ENCODE measurements around the gene CA10. TPM values are rescaled to one million over a fixed set of nuclear protein-coding genes. Genes with fewer than 3 reads are reported as not detected.

CA10 gene
- polyA plus RNA-seq, 1 donor (not counting 4 experiments of a cell fraction or from before 2014, with no cell fraction given), result 2.9 TPM

DNA sequence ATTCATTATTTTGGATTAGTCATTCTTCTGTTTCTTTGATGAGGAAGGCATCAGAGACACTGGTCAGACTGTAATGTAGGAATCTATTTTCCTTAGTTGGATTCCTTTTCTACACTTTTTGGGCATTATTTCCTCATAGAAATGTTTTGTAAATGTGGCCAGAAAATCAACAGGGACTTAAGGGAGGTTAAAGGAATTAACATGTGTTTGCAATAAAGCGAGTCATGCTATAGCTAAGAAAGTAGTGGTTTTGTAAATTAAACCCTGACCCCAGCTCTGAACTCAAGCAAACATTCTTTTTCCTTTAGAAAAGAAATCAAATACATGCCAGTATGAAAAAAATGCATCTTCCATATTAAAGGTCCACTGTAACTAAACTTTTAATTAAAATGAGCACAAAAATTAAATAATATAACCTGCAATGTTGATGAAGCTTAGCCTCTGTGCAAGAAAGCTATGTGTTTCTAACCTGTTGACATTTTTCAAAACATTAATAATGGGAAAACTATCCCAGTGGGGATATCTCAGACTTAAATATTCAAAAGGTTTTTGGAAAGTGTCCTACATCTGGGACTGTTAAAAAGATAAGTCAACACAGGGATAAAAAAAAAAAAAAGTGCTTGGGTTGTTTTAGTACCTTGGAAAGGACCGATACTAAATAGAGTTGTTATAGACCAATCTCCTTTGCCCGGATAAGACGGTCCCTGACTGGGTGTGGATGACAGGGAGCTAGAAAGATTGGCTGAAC, 428.0 kb downstream of the CA10 start:
- Histone ChIP-seq H3K36me3 (ENCODE audit: control insufficient read depth in 2 of 2, extremely low read depth in 1 of 2, insufficient read depth in 2 of 2, low read length in 2 of 2) (no peaks in the 10 kb centered on the region), H4K20me1 (ENCODE audit: control insufficient read depth, extremely low read depth, insufficient read depth, low read length) (no peaks in the 10 kb centered on the region), H3K9me1 (ENCODE audit: control insufficient read depth, extremely low read depth, insufficient read depth, low read length) (no peaks in the 10 kb centered on the region), H3K79me2 (ENCODE audit: control insufficient read depth, insufficient read depth, low read length) (no peaks in the 10 kb centered on the region), H3K4me2 (ENCODE audit: control insufficient read depth, extremely low read depth, insufficient read depth, low read depth, low read length) (no peak overlapping the region), H3K27ac (ENCODE audit: control insufficient read depth, insufficient read depth, low read length) (no peak overlapping the region), H3K9ac (ENCODE audit: control insufficient read depth, extremely low read depth, insufficient read depth, low read length) (no peak overlapping the region), H3K27me3 (ENCODE audit: control insufficient read depth, extremely low read depth, insufficient read depth, low read length) (no peaks in the 10 kb centered on the region), H3K4me3 (ENCODE audit: control insufficient read depth in 2 of 3, extremely low read depth in 1 of 3, insufficient read depth in 2 of 3, low read depth in 1 of 3, low read length in 3 of 3) (no peak overlapping the region), H3K9me3 (ENCODE audit: control insufficient read depth, low read depth, low read length) (no peaks in the 10 kb centered on the region), H3K4me1 (ENCODE audit: control insufficient read depth, extremely low read depth, insufficient read depth, low read length) (no peaks in the 10 kb centered on the region), H2AFZ (ENCODE audit: control insufficient read depth, low read length) (no peak overlapping the region)
- FAIRE-seq (no peak), DNase-seq (ENCODE audit: low read depth, low spot score) (no peak)
- dilution Hi-C loops (cut with MboI; ENCODE audit: extremely low pct_ligation_motif_present, low sequenced_read_pairs), result no loop called here
- TF ChIP-seq EZH2 (IDR thresholded peaks at IDR 0.05; ENCODE audit: low read length), result no peak
- TF ChIP-seq, protein P1, sequence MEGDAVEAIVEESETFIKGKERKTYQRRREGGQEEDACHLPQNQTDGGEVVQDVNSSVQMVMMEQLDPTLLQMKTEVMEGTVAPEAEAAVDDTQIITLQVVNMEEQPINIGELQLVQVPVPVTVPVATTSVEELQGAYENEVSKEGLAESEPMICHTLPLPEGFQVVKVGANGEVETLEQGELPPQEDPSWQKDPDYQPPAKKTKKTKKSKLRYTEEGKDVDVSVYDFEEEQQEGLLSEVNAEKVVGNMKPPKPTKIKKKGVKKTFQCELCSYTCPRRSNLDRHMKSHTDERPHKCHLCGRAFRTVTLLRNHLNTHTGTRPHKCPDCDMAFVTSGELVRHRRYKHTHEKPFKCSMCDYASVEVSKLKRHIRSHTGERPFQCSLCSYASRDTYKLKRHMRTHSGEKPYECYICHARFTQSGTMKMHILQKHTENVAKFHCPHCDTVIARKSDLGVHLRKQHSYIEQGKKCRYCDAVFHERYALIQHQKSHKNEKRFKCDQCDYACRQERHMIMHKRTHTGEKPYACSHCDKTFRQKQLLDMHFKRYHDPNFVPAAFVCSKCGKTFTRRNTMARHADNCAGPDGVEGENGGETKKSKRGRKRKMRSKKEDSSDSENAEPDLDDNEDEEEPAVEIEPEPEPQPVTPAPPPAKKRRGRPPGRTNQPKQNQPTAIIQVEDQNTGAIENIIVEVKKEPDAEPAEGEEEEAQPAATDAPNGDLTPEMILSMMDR (optimal IDR thresholded peaks at IDR 0.05 in 1 of 3, IDR thresholded peaks at IDR 0.05 in 1 of 3, conservative IDR thresholded peaks at IDR 0.05 in 1 of 3; ENCODE audit: extremely low read depth in 1 of 3, insufficient read depth in 2 of 3, low read length in 3 of 3), result no peak

DNA sequence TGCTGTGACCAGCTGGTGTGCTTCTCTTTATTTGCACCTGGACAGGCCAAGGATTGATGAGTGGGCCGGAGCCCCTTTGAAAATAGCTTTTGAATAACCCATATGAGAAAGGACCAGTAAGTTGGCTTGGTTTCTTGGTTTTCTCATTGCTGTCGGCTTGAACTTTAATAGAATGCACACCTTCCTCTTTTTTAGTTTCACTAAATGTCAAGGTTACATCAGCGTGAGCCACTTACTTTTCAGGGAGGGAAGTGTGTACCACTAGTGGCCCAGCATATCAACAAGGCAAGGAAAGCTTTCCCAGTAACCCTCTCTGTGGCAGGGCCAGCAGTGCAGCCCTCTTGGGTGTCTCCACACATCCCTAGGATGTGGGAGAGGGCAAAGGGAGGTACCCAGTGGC, 433.3 kb downstream of the CA10 start:
- DNase-seq (ENCODE audit: low read depth, low spot score) (no peak), FAIRE-seq (no peak)
- H2AFZ ChIP-seq (ENCODE audit: control insufficient read depth, low read length), result no peak overlapping the region
- no peaks in the 10 kb centered on the region for H3K4me1 ChIP-seq (ENCODE audit: control insufficient read depth, extremely low read depth, insufficient read depth, low read length)
- H4K20me1 ChIP-seq (ENCODE audit: control insufficient read depth, extremely low read depth, insufficient read depth, low read length), result no peaks in the 10 kb centered on the region
- no peaks in the 10 kb centered on the region for H3K79me2 ChIP-seq (ENCODE audit: control insufficient read depth, insufficient read depth, low read length)
- no peak overlapping the region for H3K27ac ChIP-seq (ENCODE audit: control insufficient read depth, insufficient read depth, low read length)
- dilution Hi-C loops (cut with MboI; ENCODE audit: extremely low pct_ligation_motif_present, low sequenced_read_pairs), result no loop called here
- H3K4me3 ChIP-seq (ENCODE audit: control insufficient read depth in 2 of 3, extremely low read depth in 1 of 3, insufficient read depth in 2 of 3, low read depth in 1 of 3, low read length in 3 of 3), result no peak overlapping the region
- H3K9me1 ChIP-seq (ENCODE audit: control insufficient read depth, extremely low read depth, insufficient read depth, low read length), result no peaks in the 10 kb centered on the region
- H3K27me3 ChIP-seq (ENCODE audit: control insufficient read depth, extremely low read depth, insufficient read depth, low read length), result no peaks in the 10 kb centered on the region
- H3K36me3 ChIP-seq (ENCODE audit: control insufficient read depth in 2 of 2, extremely low read depth in 1 of 2, insufficient read depth in 2 of 2, low read length in 2 of 2), result no peaks in the 10 kb centered on the region
- H3K9me3 ChIP-seq (ENCODE audit: control insufficient read depth, low read depth, low read length), result no peaks in the 10 kb centered on the region
- no peak overlapping the region for H3K9ac ChIP-seq (ENCODE audit: control insufficient read depth, extremely low read depth, insufficient read depth, low read length)
- no peak overlapping the region for H3K4me2 ChIP-seq (ENCODE audit: control insufficient read depth, extremely low read depth, insufficient read depth, low read depth, low read length)
- TF ChIP-seq EZH2 (IDR thresholded peaks at IDR 0.05; ENCODE audit: low read length), result no peak
- TF ChIP-seq, protein P1 (optimal IDR thresholded peaks at IDR 0.05 in 1 of 3, IDR thresholded peaks at IDR 0.05 in 1 of 3, conservative IDR thresholded peaks at IDR 0.05 in 1 of 3; ENCODE audit: extremely low read depth in 1 of 3, insufficient read depth in 2 of 3, low read length in 3 of 3), result no peak

Measured in keratinocyte (primary cell).